ENCODE measurements around the gene SMG1. TPM values are rescaled to one million over a fixed set of nuclear protein-coding genes. Genes with fewer than 3 reads are reported as not detected.

The SMG1 gene
- total RNA-seq, 4 donors from 2014 or later = 55.3 to 142 (median 88.9) TPM

DNA sequence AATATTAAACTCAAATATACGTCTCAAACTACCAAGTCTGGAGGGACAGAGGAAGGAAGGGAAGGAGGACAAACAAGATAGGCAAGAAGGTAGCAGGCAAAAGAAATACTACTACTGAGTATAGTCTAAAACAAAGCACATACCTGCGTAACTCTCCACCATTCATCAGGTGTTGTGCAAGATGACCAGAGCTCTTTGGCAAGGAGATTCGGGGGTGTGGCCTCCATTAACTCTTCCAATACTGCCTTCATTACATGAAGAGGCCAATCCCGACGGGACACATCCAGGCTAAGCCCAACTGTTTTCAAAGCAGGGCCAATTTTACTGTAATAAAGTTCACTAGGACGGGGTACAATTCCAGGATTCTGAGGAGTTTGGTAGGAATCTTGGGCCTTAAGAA lies 86.7 kb downstream of the SMG1 start:
- no peak for TF ChIP-seq POLR2A (IDR thresholded peaks at IDR 0.05)
- no peak for TF ChIP-seq CTCF (IDR thresholded peaks at IDR 0.05)
- no peak for DNase-seq
- Histone ChIP-seq H3K27ac (no peak overlapping the region), H3K4me3 (no peak overlapping the region), H3K36me3 (no peaks in the 10 kb centered on the region), H3K27me3 (no peaks in the 10 kb centered on the region), H3K9me3 (no peaks in the 10 kb centered on the region), H3K4me1 (no peaks in the 10 kb centered on the region)
- intact Hi-C loops (cut with DNase I; ENCODE audit: low total_unique reads) = no loop called here

- no peak overlapping the region for H3K27ac ChIP-seq
- H3K36me3 ChIP-seq = no peaks in the 10 kb centered on the region
- intact Hi-C loops (cut with DNase I; ENCODE audit: low total_unique reads) = no loop called here
- H3K27me3 ChIP-seq = no peaks in the 10 kb centered on the region
- TF ChIP-seq POLR2A (IDR thresholded peaks at IDR 0.05) (no peak), CTCF (IDR thresholded peaks at IDR 0.05) (no peak)
- H3K9me3 ChIP-seq = no peaks in the 10 kb centered on the region
- DNase-seq = no peak
- no peak overlapping the region for H3K4me3 ChIP-seq
- no peaks in the 10 kb centered on the region for H3K4me1 ChIP-seq
Observed at GRCh38 chr16:18836702-18837101, 89.5 kb downstream of the SMG1 start.

GRCh38 chr16:18834864-18835263 lies 91.3 kb downstream of the SMG1 start:
- Histone ChIP-seq H3K4me3 (no peak overlapping the region), H3K27me3 (no peaks in the 10 kb centered on the region), H3K9me3 (no peaks in the 10 kb centered on the region), H3K27ac (no peak overlapping the region), H3K4me1 (no peaks in the 10 kb centered on the region), H3K36me3 (no peaks in the 10 kb centered on the region)
- no peak for TF ChIP-seq CTCF (IDR thresholded peaks at IDR 0.05)
- no peak for DNase-seq
- intact Hi-C loops (cut with DNase I; ENCODE audit: low total_unique reads) = no loop called here

GRCh38 chr16:18833707-18834505 lies 92.3 kb downstream of the SMG1 start:
- DNase-seq = no peak
- Histone ChIP-seq H3K27ac (no peak overlapping the region), H3K36me3 (no peaks in the 10 kb centered on the region), H3K4me1 (no peaks in the 10 kb centered on the region), H3K4me3 (no peak overlapping the region), H3K9me3 (no peaks in the 10 kb centered on the region), H3K27me3 (no peaks in the 10 kb centered on the region)
- intact Hi-C loops (cut with DNase I; ENCODE audit: low total_unique reads) = no loop called here
- TF ChIP-seq POLR2A (IDR thresholded peaks at IDR 0.05) (no peak), CTCF (IDR thresholded peaks at IDR 0.05) (no peak)

GRCh38 chr16:18832613-18833012 lies 93.6 kb downstream of the SMG1 start:
- no peaks in the 10 kb centered on the region for H3K36me3 ChIP-seq

More at GRCh38 chr16:18832613-18833012, 93.6 kb downstream of the SMG1 start:
- intact Hi-C loops (cut with DNase I; ENCODE audit: low total_unique reads) = no loop called here
- no peak for DNase-seq
- Histone ChIP-seq H3K4me1 (no peaks in the 10 kb centered on the region), H3K9me3 (no peaks in the 10 kb centered on the region), H3K27me3 (no peaks in the 10 kb centered on the region), H3K4me3 (no peak overlapping the region), H3K27ac (no peak overlapping the region)
- TF ChIP-seq CTCF (IDR thresholded peaks at IDR 0.05) = no peak

All from uterus (tissue), 4 donors.